Measurements from ENCODE around the gene OSBPL8. TPM values are rescaled to one million over a fixed set of nuclear protein-coding genes. Genes with fewer than 3 reads are reported as not detected.
A peak's percentile ranks its signal among the peaks of the same experiment; 100 is the strongest.

OSBPL8 gene
- total and polyA plus RNA-seq, 10 of the 15 experiments (the other 5 are each of a cell fraction or from before 2014, with no cell fraction given) = 10.4 to 58.0 (median 32.0) TPM

DNA sequence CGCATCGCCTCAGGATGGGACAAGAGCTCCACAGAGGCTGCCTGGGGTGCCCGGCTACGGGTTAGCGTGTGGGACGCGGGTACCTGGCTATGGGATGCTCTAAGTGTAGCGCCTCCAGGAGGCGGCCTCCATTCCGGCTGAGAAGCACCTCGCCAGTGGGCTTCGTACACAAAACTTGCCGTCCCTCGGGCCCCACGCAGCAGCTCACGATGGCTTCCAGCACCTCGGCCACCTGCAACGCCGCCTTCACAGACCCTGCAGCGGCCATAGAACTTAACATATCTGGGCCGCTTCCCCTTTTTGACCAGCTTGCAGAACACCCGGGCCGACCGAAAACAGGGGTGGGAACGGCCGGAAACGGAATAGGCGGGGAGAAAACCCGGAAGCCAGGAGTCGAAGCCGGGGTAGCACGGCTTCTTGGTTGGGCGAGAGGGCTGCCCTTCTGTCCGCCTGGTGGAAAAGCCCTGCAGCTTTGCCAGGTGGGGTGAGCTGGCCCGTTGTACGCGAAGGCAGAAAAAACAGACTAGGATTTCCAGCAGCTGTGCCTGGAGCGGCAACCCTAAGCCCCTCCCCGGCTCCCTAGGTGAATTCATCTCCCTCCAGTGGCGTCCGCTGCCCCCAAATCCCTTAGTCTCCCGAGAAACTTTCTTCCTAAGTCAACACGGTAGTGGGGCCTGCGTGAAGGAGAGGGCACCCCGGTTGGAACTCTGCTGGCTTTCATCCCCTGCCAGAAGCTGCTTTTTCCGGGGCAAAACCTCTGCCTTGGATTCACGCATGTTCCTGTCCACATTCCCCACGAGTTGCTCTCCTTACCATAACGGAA is 211.3 kb downstream of the OSBPL8 start, which contains the start of gene BBS10 (continued):
- TF ChIP-seq SIN3A (IDR thresholded peaks at IDR 0.05; ENCODE audit: low read depth, low read length) (no peak), TCF12 (IDR thresholded peaks at IDR 0.05; ENCODE audit: low read depth, low read length) (peak; percentile 56; the same call in 1 of the 2 replicates), YBX1 (IDR thresholded peaks at IDR 0.05) (no peak), KAT2A (conservative IDR thresholded peaks at IDR 0.05; ENCODE audit: control insufficient read depth, low read depth, low read length) (no peak), ZBTB11 (CRISPR knock-in tag; IDR thresholded peaks at IDR 0.05) (peak; percentile 76), IKZF1 (conservative IDR thresholded peaks at IDR 0.05) (peak; percentile 69), NRF1 (conservative IDR thresholded peaks at IDR 0.05; ENCODE audit: low read depth, low read length) (0 out of 2 replicates have a peak, but pooled peaks have one; percentile 4), NFIC (IDR thresholded peaks at IDR 0.05; ENCODE audit: low read depth, low read length) (no peak), MYB (IDR thresholded peaks at IDR 0.05; ENCODE audit: borderline replicate concordance, low read depth, low read length) (0 out of 2 replicates have a peak, but pooled peaks have one; percentile 37), ESRRA (IDR thresholded peaks at IDR 0.05; ENCODE audit: low read length) (no peak), RCOR1 (conservative IDR thresholded peaks at IDR 0.05; ENCODE audit: low read depth, low read length) (no peak), TBL1XR1 (IDR thresholded peaks at IDR 0.05; ENCODE audit: low read depth, low read length) (no peak), RELA (IDR thresholded peaks at IDR 0.05; ENCODE audit: borderline replicate concordance, partially characterized antibody) (peak; percentile 52), SIX5 (IDR thresholded peaks at IDR 0.05; ENCODE audit: low read depth, low read length, severe bottlenecking) (peak; percentile 36), CREM (IDR thresholded peaks at IDR 0.05; ENCODE audit: low read depth) (0 out of 2 replicates have a peak, but pooled peaks have one; percentile 42), SUPT20H (IDR thresholded peaks at IDR 0.05; ENCODE audit: borderline replicate concordance, control insufficient read depth, low read depth, low read length) (no peak), STAT1 (conservative IDR thresholded peaks at IDR 0.05) (no peak), KLF5 (IDR thresholded peaks at IDR 0.05; ENCODE audit: partially characterized antibody) (peak; percentile 38), POLR2A (IDR thresholded peaks at IDR 0.05; ENCODE audit: low read depth, low read length) (peak; percentile 93), POLR2AphosphoS5 (IDR thresholded peaks at IDR 0.05; ENCODE audit: low read length) (peak; percentile 94), BACH1 (IDR thresholded peaks at IDR 0.05; ENCODE audit: borderline replicate concordance) (no peak), PML (IDR thresholded peaks at IDR 0.05; ENCODE audit: low read length) (peak; percentile 81), CREB1 (IDR thresholded peaks at IDR 0.05; ENCODE audit: low read depth) (peak; percentile 64), ZZZ3 (IDR thresholded peaks at IDR 0.05; ENCODE audit: control insufficient read depth, insufficient read length, low read depth) (no peak), SMC3 (IDR thresholded peaks at IDR 0.05; ENCODE audit: borderline replicate concordance, low read length) (0 out of 2 replicates have a peak, but pooled peaks have one; percentile 10), HDGF (IDR thresholded peaks at IDR 0.05) (no peak)
- TF ChIP-seq, protein P1, sequence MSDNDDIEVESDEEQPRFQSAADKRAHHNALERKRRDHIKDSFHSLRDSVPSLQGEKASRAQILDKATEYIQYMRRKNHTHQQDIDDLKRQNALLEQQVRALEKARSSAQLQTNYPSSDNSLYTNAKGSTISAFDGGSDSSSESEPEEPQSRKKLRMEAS (IDR thresholded peaks at IDR 0.05; ENCODE audit: low read depth, low read length) = peak; percentile 66
- TF ChIP-seq, protein P2, sequence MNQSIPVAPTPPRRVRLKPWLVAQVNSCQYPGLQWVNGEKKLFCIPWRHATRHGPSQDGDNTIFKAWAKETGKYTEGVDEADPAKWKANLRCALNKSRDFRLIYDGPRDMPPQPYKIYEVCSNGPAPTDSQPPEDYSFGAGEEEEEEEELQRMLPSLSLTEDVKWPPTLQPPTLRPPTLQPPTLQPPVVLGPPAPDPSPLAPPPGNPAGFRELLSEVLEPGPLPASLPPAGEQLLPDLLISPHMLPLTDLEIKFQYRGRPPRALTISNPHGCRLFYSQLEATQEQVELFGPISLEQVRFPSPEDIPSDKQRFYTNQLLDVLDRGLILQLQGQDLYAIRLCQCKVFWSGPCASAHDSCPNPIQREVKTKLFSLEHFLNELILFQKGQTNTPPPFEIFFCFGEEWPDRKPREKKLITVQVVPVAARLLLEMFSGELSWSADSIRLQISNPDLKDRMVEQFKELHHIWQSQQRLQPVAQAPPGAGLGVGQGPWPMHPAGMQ (IDR thresholded peaks at IDR 0.05; ENCODE audit: borderline replicate concordance) = no peak

Data from GM12878 (cell line).